GM18951 (cell line): ENCODE data around the gene ATP1B1.

Source experiments
- POLR2A ChIP-seq: IDR thresholded peaks from 4 replicates; pipeline ENCODE4 v1.6.1; 2011; ENCODE audit warnings: mild to moderate bottlenecking; ENCODE audit not compliant: insufficient read length, insufficient read depth; ENCODE audit errors: extremely low read depth
- in situ Hi-C: fragments of 300-500 bp; cut with MboI; formaldehyde crosslinking; loops from one replicate; pipeline ENCODE4 v1.12.0; 2022; ENCODE audit warnings: low sequenced_read_pairs, mixed read lengths, inconsistent platforms; ENCODE audit not compliant: unreplicated experiment

The ATP1B1 gene

GRCh38 chr1:169106095-169106920 is at the start of gene ATP1B1:
ATP1B1 (plus strand) TSS chr1:169106690; CDS start chr1:169106830, 140 bp downstream.
- in situ Hi-C loops: loop anchor here (25.0 kb wide), 1 partner anchor 469 kb away; no protein-coding TSS in a partner anchor
- TF ChIP-seq POLR2A: peak; percentile 99

GRCh38 chr1:169059421-169059820 is 47.1 kb upstream of the ATP1B1 start:
- TF ChIP-seq POLR2A: no peak
- in situ Hi-C loops: no loop called here

- in situ Hi-C loops: no loop called here
- no peak for TF ChIP-seq POLR2A
These were observed 46.3 kb upstream of the ATP1B1 start for GRCh38 chr1:169060043-169060722.

GRCh38 chr1:169060919-169061639 is 45.4 kb upstream of the ATP1B1 start:
- in situ Hi-C loops: no loop called here

GRCh38 chr1:169062152-169062551 is 44.3 kb upstream of the ATP1B1 start:
- in situ Hi-C loops: no loop called here
- TF ChIP-seq POLR2A: no peak

More at GRCh38 chr1:169060919-169061639, 45.4 kb upstream of the ATP1B1 start:
- TF ChIP-seq POLR2A: no peak

GRCh38 chr1:169064103-169064502 is 42.4 kb upstream of the ATP1B1 start:
- no peak for TF ChIP-seq POLR2A
- in situ Hi-C loops: no loop called here

- no peak for TF ChIP-seq POLR2A
- in situ Hi-C loops: no loop called here
These were observed 35.9 kb upstream of the ATP1B1 start for GRCh38 chr1:169070547-169070946.

GRCh38 chr1:169070958-169071357 is 35.5 kb upstream of the ATP1B1 start:
- TF ChIP-seq POLR2A: no peak
- in situ Hi-C loops: no loop called here

GRCh38 chr1:169072945-169073725 is 33.4 kb upstream of the ATP1B1 start:
- in situ Hi-C loops: no loop called here
- TF ChIP-seq POLR2A: no peak

- TF ChIP-seq POLR2A: no peak
- in situ Hi-C loops: no loop called here
These were observed 28.2 kb upstream of the ATP1B1 start for GRCh38 chr1:169078163-169078883.

GRCh38 chr1:169081503-169082123 is 24.9 kb upstream of the ATP1B1 start:
- in situ Hi-C loops: no loop called here
- no peak for TF ChIP-seq POLR2A

- TF ChIP-seq POLR2A: no peak
- in situ Hi-C loops: no loop called here
These were observed 20.6 kb upstream of the ATP1B1 start for GRCh38 chr1:169085911-169086310.
